GM21528 (cell line): Measurements from ENCODE around the gene ANKRD22.

ENCODE experiments used
- ATAC-seq: cut with Tn5 transposase; IDR thresholded peaks from one replicate; pipeline ENCODE4 v1.9.1; 2021; ENCODE audit warnings: mild to moderate bottlenecking, moderate library complexity; ENCODE audit not compliant: unreplicated experiment, low FRiP score

The ANKRD22 gene

DNA sequence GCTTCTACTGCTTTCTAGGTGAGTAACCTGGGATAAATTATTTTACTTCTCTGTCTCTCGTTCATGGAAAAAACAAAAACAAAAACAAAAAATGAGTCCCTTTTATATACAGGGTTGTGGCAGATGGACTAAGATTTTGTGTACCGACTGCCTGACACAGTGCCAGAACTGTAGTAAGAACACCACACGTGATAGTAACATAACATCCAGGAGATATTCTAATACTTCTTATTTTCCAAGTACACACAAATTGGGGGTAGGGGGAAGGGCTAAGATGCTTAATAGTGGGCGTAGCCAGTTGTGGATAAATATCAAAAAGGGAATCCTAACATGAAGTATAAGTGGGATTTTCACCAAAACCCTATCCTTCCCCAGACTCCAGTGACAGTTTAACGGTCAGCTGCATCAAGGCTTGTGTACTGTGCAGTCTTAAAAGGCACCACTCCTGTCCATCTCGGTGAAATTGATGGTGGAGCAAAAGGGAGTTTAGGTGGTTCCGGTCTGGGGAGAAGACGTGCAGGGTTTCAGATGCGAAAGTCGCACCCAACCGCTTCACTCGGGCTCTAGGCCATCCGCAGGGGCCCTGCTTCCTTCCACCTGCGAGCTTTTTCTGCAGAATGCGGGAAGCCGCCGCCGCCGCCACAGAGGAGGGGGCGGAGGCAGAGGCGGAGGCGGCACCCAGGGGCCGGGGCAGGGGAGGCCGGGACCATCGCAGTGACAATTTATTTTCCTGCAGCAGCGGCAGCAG lies 28.1 kb upstream of the ANKRD22 start, which contains the start of gene STAMBPL1:
Gene STAMBPL1, plus strand, starts transcription at position 712 of the 748 bp plus-strand sequence. CDS start 21,464 bp downstream, outside the sequence.
- ATAC-seq = peak; percentile 67

DNA sequence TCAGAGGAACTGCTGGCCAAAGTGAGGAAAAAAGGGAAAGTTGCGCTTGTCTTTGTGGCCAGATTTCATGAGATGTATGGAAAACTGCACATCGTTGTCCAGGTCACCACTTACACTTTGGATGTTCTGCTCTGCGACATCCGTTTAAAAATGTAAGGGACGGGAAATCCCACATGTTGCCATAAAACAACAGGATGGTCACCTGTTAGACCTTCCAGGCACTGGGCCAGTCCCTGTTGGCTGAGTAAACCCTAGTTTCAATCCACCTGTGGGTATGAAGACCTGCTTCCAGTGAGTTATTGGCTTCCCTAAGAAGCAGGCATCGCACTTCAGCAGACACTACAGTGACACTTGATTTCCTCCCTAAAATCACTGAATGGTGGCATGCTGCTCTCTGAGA lies 25.7 kb upstream of the ANKRD22 start:
- ATAC-seq = no peak

DNA sequence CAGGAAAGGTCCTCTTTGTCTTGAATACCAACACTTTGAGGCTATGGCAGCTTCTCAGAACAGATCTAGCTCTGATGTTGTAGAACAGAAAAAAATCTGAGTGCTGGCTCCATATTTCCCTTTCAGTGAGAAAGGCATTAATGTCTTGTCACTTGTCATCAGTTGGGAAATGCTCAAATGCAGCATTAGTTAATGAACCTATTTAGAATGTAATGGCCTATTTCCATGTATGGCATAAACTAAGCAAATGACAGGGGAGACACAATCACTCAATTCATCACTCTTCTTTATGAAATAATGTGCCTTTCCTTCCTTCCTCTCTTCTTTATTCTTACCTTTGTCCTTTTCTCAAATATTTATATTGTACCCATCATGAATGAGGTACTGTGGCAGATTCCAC lies 23.4 kb upstream of the ANKRD22 start:
- no peak for ATAC-seq

DNA sequence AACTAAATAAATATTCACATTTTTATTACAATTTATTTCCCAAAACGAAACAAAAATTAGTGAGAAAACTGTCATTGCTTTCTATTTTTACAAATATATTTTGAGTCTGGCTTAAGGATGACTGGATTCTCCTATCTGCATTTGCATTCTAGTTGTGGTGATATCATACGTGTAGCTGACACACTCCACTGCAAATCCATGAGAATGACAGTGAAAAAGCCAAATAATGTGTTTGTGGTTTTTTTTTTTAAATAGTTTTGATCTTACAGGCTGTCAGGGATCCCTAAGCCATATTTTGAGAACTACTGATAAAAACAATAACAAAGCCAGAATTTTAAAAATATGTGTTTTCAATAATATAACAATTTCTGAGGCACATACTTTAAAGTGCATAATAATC lies 22.6 kb upstream of the ANKRD22 start:
- ATAC-seq = no peak

DNA sequence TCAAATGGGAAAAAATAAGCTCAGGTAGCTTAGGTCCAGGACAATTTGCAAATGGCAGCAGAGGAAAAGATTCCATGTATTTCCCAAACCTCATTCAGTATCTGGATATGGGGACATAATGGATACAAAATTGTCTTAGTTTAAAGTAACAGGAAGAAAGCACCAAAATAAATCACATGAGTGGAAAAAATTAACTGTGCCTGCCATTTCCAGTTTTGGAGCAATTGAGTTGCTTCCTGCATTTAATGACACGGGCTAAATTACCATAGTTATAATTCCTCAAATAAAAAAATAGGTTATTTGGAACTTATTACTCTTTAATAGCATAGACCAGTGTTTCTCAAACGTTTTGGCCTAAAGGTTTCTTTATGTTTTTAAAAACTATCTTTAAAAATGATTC lies 22.1 kb upstream of the ANKRD22 start:
- no peak for ATAC-seq

DNA sequence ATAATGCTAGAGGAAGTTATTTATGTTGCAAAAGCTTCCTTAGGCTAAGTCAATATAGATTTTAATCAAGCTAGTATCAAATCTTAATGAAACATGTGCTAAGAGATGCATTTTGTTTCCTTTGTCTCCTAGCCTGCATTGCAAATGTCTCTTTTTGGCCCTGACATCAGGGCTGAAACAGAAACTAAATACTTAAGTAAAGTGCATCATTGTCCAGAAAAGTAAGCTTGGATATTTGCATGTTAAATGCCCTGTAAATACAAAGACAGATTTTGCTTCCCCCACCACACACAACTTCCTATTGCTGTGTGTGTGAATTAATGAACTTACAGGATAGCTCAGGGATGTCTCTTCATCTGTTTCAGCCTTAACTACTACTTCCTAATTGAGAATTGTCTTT lies 18.4 kb upstream of the ANKRD22 start:
- no peak for ATAC-seq

DNA sequence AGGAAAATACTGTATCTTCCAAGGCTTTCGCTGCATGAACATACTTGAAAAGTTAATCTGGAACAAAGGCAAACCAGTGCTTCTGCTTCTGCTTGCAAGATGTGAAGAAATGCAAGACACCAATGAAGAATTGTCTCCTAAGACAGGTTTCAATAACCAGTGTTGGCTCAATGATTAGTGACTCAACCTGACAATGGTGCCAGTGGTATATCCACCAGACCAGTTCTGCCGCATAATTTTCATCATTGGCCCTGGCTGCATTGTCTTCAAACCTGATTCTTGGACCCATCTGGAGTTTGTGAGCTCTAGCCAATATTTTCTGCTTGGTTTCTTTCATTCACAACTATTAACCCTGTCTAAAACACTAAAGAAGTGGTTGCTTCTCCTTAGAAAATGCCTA lies 14.8 kb upstream of the ANKRD22 start:
- no peak for ATAC-seq

DNA sequence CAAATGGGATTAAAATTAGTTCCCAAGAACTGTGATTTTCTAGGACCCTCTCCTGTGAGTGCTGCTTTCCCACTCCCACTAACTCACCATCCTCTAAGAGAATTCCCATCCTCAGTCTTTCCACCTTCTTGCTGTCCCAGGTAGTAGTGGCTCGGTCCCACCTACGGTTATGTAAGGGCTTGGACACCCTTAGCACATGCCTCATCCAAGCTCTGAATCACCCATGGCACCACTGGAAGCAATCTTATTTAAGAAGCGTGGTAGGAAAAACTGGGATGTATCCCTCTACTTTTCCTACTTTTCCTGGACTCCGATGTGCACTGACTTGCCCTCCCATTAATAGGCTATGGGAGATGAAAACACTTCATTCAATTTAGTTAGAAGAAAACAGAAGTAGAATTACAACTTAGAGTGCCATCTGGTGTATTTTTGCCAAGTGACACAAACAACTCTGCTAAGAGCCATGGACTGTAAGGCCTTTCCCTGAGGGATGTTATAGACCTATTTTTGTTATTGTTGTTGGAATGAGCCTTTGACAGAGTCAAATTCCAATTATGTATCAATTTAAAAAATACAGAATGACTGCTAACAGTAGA lies 13.7 kb upstream of the ANKRD22 start:
- no peak for ATAC-seq

DNA sequence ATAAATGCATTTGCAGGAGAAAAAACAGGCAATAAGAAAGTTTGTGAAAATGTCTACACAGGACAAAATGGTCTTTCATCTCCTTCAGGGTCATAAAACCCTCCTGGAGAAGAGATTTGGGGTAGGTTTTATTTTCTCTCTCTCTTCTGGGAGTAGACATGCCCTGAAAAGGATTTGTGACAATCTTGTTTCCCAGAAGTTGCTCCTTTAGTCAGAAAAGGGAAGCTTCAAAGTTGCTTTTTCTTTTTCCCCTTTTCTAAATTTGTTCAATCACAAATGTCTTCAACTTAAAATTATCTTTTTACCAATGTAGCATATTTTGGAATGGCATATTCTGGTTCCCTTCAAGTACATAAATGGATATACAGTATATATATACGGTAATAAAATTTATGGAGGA lies 9.4 kb upstream of the ANKRD22 start:
- ATAC-seq = no peak

DNA sequence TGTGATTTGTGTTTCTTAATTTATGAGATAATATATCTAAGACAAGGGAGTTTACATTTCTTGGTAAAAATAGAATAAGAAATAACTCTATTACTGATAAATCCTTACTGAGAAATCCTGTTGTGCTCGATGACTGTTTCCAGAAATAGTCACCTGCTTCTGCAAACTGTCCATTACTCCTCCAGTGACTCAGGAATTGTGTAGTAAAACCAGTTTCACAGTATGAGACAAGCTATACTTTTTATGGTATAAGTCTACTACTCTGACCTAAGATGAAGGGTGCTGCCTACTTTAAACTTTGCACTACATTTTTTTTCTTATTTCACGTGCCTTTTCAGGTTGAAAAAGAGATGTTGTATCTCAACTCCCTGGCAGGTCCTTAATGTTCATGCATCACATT lies 6.8 kb upstream of the ANKRD22 start:
- no peak for ATAC-seq

DNA sequence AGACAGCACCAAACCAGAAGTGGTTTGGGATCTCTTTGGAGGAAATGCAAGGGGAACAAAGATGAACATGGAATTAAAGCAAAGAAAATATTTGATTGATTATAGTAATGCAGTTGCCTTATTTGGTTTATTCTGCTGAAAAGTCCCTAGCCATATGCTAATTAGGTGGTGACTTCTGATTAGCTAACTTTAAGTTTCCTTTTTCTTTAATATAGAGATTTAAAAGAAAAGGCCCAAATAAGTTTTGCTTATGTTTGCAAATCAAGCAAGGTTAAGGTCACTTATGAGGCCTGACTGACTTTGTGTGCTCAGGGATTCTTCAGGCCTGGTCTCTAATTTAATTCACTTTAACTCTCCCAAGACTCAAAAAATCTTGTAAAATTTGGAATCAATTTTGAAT lies 6.2 kb upstream of the ANKRD22 start:
- no peak for ATAC-seq

DNA sequence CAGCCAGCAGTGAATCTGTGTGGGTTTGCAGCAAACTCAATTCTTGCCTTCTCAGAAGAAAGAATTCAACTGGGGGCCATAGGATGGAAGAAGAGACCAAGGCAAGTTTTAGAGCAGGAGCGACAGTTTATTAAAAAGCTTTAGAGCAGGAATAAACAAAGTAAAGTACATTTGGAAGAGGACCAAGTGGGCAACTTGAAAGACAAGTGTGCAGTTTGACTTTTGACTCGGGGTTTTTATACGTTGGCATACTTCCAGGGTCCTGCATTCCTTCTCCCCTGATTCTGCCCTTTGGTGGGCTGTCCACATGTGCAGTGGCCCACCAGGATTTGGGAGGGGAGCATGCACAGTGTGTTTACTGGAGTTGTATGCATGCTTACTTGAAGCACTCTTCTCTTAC lies 3.0 kb upstream of the ANKRD22 start:
- ATAC-seq = no peak

DNA sequence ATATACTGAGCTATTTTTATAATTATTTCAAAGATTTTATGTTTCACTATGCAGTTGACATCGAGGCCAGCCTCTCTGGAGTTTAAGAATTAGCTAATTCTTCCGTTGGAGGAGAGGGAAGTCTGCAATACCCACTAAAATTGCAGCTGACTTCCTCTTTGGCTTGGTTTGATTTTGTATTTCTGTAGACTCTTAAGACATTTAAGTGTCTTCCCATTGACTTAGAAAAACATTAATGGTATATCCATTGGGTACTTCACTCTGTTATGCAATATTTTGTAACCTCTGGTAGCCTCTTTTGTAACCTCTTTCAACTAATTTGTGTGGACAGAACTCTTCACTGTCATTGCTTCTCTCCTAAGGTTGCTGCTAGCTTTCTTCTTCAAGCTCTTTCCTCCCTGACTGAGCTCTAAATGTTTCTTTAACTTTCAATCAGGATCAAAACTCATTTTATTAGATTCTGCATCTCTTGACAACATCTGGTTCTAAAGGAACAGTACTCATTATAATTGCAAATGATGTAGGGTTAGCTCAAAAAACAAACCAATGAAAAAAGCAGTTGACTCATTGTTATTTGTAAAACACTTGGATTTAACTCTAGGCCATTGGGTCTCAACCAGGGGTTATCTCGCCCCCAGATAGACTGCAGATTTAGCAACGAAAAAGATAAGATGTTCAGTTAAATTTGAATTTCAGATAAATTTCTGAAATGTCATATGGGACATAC lies 1.7 kb upstream of the ANKRD22 start:
- ATAC-seq = no peak

DNA sequence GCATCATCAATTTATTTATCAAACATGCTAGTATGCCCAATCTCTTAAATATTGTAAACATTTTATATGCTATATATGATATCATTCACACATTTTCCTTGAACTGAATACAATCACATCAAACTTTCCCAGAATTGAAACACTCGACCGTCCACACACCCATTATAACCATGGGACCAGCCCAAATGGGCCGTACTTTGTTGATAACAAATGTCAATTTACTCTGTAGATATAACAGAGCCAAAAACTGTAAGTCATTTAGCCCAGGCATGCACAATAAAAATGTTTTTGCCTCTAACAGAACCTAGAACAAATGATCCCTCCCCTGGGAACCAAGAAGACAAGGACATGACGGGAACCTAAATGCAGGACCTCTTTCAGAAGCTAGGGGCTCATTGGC lies 683 bp upstream of the ANKRD22 start:
- no peak for ATAC-seq

DNA sequence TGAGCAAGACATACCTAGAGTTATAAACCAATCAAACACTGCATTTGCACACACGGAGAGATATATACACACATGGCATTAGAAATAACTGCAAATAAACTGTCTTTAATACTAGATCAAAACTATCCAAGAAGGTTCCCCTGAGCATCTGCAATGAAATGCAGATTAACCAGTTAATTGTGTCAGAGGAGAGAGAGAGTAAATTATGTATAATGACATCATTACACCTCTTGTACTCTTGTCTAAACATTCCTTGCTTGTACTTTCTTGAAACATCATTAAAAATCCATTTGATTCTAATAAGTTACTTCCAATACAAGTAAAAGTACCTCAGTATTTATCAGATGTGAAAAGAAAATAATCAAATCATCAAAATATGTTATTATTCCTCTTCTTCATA lies 932 bp downstream of the ANKRD22 start:
- ATAC-seq = no peak

DNA sequence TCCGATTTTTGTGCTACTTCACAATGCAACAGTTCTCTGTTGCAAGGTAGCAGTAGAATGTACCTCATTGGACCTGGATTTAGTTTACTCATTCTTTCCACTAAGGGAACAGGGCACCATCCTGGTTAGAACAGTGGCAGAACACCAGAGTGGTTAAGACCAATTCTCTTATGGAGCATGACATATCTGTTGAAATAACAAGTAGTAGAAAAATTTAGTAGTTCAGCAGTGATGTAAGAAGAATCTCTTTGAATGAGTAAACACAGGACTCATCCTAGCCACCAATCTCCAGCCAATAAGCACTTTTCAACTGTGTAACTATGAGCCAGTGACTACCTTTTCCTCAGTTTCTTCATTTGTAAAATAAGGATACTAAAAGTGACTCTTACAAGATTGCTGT lies 2.4 kb downstream of the ANKRD22 start:
- no peak for ATAC-seq

DNA sequence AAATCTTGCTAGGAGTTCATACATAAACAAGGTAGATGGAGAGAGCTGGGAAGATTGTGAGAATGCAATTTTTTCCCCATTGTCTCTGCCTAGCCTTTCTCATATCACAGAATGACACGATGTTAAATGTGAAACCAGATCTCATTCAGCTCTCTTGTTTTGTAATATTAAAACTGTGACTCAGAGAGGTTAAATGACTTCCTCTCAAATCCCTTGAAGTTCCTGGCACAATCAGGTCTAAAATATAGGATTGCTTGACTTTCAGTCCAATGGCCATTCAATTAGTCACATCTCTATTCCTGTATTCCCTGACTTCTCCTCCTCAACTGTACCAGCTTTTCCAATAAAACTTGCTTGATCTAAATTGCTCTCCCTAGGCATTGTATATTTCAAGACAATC lies 3.1 kb downstream of the ANKRD22 start:
- ATAC-seq = no peak

DNA sequence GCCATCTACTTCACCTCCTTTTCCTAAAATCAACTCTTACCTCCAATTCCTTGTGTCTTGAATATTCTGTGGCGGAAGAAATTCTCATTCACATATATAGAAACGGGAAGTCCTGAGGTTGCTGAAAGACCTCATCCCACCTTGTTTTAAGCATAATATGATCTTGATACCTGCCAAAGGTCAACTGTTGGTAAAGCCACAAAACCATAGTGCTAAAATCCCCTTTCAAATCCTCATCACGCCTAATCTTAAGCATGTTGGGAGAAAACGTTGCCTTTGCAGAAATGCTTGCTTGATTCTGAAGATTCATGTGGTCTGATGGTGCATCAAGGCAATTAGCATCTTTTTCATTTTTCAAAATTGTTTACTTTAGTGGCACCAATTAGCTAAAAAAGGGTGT lies 8.5 kb downstream of the ANKRD22 start:
- no peak for ATAC-seq

DNA sequence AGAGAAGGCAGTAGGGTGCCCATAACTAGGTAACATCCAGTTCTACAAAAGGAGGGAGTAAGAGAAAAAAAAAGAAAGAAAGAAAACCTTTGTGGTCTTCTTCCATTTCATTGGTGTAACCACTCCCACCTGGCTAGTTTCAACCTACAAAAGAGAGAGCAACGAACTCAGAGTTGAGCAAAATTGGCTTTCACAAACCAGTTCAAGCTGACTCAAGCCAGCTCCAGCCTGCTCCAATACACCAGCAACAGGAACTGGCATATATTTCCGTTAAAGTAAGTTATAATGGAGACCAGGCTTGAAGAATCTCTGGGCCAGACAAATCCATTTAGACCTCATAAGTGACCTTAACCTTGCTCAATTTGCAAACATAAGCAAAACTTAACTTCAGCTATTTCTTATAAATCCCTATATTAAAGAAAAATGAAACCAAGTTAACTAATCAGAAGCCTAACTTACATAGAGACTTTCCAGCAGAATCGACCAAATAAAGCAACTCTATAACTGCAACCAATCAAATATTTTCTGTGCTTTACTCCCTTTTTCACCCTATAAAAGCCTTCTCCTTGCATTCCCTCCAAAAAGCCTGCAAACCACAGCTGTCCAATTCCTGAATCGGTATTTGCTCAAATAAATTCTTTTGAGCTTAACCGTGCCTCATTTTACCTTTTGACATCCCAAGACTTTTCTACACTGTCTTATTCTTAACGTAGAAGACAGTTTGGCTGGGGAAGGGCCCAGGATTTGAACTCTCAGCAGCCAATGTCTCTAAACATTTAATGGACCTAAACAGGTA lies 10.1 kb downstream of the ANKRD22 start:
- no peak for ATAC-seq

DNA sequence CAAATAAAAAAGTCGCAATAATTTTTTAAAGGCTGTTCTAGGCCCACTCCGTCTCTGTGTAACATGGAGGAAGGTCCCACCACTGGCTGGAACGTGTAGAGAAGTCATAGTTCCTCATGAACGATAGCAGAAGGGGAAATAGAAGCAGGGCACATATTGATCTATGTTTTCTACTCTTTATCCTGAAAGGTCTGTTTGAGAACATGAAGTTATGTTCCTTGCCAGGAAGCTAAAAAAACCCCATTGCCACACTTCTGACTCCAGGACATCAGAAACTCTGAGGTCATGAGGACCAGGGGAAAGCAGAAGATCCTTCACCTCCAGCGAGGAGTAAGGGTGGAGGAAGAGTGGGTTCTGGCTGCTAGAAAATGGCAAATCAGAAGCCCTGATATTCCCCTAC lies 10.8 kb downstream of the ANKRD22 start:
- no peak for ATAC-seq

DNA sequence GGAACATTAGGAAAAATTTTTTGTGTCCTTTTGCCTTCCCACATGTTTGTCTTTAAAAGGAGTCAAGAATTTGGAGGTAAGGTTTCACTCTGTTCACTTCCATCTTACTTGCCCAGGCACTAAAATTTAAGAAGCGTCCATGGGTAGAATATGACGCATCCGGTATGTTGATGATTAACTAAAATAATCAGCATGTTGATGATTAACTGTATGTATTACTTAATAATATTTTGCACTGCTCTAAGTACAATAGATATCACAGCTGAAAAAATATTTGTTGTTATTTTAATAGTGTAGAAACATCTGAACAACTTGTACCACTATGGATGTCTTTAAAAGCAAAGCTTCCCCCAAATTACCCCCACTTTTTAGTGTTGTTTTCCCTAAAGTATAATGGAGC lies 11.5 kb downstream of the ANKRD22 start:
- ATAC-seq = no peak
